Activated CD8-positive, alpha-beta memory T cell treated with anti-CD3 and anti-CD28 coated beads for 36 hours (primary cell): Measurements from ENCODE around the gene FCGBP. TPM values are rescaled to one million over a fixed set of nuclear protein-coding genes. Genes with fewer than 3 reads are reported as not detected.
"Not testable (repeated sequence)": the region's sequence is repeated elsewhere in the genome, so short reads cannot be mapped to it uniquely, and the experiment has no call there.

ENCODE experiments used
- CTCF ChIA-PET: fragments of 350-600 bp; sonication (Branson Sonifier 250); formaldehyde crosslinking; loops from one replicate; lab custom pipeline; 2021; ENCODE audit warnings: antibody characterized with exemption; lab: Charles Lee
- POLR2A ChIA-PET: fragments of 350-600 bp; sonication (Branson Sonifier 250); formaldehyde crosslinking; loops from one replicate; lab custom pipeline; 2021; ENCODE audit warnings: antibody characterized with exemption; lab: Charles Lee
- total RNA-seq, 2 experiments: library from RNA; stranded (reverse); gene quantifications; one replicate each; pipeline ENCODE4 v1.2.3, GENCODE V29; 2021

Gene FCGBP
- 1 to 10 TPM; 1.5 to 2.1 TPM for total RNA-seq

DNA sequence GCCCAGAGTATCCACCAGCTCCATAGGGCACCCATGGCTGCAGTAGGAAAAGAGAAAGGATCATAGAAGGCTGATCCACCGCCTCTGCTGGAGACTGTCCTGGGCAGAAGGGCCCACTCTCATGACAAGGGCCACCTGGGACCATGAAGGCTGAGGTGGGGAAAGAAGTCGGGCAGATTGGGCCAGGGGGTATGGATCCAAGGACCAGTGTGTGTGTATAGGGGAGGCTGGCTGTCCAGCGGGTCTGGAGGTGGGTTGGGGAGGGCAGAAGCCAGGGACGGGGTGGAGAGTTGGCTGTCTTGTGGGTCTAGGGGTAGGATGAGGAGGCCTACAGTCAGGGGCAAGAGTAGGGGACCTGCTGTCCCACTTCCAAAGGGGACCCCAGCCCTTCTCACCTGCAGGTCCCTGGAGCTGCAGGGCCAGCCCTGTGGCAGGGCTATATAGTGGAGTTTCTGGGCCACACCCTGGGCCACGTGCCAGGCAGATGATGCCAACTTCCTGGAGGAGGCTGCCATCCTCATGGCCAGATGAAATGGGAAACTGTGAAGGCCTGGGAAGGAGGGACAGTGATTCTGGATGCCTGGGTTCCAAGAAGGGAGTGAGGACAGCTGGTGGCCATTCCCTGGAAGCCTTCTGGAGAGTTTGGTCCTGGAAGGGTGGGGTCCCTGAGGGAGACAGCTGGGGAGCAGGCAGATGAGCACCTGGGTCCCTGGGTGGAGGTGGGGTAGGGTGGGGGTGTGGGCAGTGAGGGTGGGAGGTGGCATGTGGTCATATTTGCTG is at the start of gene FCGBP:
Gene FCGBP (minus strand): TSS at position 51 of the 780 bp plus-strand sequence.
- ChIA-PET CTCF (interaction anchor here (1.7 kb wide), 1 partner anchor 10 kb away, joined by 5 read pairs; no protein-coding TSS in a partner anchor), POLR2A (no interaction called here)

GRCh38 chr19:39983695-39984300 is 49.4 kb upstream of the FCGBP start:
- ChIA-PET CTCF (no interaction called here), POLR2A (no interaction called here)

- CTCF ChIA-PET = no interaction called here
- POLR2A ChIA-PET = no interaction called here
These were observed 48.4 kb upstream of the FCGBP start for GRCh38 chr19:39982883-39983282.

DNA sequence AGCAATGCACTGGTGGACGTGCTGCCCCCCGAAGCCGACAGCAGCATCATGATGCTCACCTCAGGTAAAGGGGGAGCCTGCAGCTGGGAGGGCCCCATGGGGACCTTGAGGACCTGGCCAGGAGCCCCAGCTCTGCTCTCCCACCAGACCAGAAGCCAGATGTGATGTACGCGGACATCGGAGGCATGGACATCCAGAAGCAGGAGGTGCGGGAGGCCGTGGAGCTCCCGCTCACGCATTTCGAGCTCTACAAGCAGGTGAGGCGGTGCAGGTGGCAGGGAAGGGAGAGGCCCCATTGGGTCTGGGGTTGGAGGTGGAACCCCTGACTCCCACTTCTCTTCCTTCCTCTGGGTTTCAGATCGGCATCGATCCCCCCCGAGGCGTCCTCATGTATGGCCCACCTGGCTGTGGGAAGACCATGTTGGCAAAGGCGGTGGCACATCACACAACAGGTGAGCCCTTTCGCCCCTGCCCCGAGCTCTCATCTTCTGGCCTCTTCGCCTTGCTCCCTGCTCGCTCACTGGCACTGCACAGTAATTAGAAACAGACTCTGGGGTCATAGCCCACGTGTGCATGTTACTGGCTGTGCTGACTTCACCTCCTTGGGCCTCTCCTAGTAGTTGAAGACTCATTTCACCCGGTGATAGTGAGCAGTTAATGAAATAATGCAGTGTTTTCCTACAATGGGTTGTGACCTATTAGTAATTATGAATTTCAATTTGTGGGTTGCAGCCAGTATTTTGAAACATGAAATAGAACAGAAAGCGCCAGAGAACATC is 40.1 kb upstream of the FCGBP start:
- ChIA-PET POLR2A (no interaction called here), CTCF (no interaction called here)

DNA sequence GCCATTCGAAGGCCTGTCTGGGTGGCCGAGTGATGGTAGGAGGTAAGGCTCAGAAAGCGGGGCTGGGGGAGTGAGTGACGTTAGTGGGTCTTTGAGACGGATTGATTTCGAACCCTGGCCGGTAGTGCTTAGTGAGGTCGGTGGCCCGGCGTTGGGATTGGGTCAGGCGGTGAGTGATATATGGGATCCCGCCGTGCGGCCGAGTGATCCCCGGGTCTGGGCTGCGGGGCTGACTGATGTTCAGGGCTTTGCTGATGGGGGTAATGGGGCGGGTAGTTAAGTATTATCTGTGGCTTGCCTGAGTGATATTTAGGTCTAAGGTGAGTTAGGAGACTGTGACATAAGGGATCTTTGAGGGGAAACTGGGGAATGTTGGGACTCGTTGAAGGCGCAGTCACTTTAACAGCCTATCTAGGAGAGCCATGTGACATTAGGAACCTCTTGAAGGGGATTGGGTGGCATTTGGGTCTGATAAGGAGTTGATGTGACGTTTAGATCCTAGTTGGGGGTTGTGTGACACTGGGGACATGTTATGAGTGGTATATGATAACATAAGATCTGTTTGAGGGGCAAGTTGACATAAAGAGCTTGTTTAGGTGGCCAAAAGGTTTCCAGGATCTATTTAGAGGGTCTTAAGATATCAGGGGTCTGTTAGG is 37.1 kb upstream of the FCGBP start:
- CTCF ChIA-PET = interaction anchor here (0.6 to 2.6 kb wide), 15 partner anchors 9 to 186 kb away, joined by 3 to 18 read pairs (median 4); partner anchors contain the start of gene FBL
- POLR2A ChIA-PET = interaction anchor here (1.0 to 2.5 kb wide), 7 partner anchors 25 to 180 kb away, joined by 3 to 28 read pairs (median 6); partner anchors contain the start of genes ZNF546 and ZNF780A

DNA sequence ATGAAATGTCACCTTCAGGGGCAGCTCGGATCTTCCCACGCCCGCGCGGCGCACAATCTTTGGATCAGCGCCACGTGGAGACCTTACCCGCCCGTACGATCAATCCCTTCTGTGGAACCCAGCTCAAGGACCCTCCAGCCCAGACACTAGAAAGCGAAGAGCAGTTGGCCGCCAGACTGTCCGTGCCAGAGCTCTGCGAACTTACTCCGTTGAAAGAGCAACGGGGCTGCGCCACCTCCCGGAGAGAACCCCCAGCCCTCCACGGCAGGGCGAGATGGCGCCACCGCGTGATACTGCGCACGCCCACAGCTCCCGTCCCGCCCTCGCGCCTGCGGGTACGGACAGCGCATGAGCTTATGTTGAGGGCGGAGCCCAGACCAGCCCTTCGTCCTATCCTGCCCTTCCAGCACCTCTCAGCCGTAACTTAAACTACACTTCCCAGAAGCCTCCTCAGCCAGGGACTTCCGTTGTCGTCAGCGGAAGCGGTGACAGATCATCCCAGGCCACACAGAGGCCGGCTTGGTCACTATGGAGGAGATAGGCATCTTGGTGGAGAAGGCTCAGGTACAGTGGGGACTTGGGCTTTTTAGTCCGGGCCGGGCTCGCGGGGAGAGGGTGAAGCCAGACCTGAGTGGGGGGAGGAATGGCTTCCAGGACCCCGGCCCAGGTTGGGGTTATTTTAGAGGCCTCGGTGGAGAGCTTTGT is 36.4 kb upstream of the FCGBP start, which contains the start of gene PSMC4:
Gene PSMC4 (plus strand): TSS at position 491 of the 705 bp plus-strand sequence. CDS start 38 bp downstream, at position 529.
- CTCF ChIA-PET = interaction anchor here (0.6 to 2.6 kb wide), 21 partner anchors 9 to 298 kb away, joined by 3 to 18 read pairs (median 4); partner anchors contain the start of genes FBL, ZNF546 and ZNF780B
- POLR2A ChIA-PET = interaction anchor here (1.0 to 2.5 kb wide), 12 partner anchors 8 to 179 kb away, joined by 3 to 28 read pairs (median 6); partner anchors contain the start of genes ZNF546 and ZNF780A

GRCh38 chr19:39970425-39970674 is 35.9 kb upstream of the FCGBP start:
- CTCF ChIA-PET = interaction anchor here (0.8 to 2.6 kb wide), 20 partner anchors 9 to 297 kb away, joined by 3 to 18 read pairs (median 4); partner anchors contain the start of genes FBL, ZNF546 and ZNF780B

DNA sequence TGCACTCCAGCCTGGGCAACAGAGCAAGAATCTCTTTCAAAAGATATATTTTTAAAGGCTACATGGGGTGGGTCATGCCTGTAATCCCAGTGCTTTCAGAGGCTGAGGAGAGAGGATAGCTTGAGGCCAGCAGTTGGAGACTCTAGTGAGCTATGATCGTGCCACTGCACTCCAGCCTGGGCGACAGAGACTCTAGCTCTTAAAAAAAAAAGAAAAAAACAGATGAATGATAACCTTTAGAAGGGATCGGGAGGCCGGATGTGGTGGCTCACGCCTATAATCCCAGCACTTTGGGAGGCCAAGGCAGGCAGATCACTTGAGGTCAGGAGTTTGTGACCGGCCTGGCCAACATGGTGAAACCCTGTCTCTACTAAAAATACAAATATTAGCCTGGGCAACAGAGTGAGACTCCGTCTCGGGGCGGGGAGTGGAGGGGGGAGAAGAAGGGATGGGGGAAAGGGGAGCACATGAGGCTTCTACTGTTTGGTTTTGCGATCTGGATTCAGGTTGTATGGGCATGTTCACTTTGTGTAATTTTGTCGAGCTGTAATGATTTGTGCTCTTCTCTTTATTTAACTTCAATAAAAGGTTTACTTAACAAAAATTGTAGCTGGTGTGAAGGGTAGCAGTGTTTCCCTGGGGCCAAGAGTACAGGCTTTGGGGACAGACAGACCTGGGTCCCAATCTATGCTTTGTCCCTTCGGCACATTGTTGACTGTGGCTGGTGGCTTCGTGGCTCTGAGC is 35.4 kb upstream of the FCGBP start:
- CTCF ChIA-PET = interaction anchor here (0.8 to 2.6 kb wide), 17 partner anchors 8 to 297 kb away, joined by 3 to 18 read pairs (median 5); partner anchors contain the start of genes FBL, ZNF546 and ZNF780B
- POLR2A ChIA-PET = interaction anchor here (1.0 to 2.5 kb wide), 12 partner anchors 9 to 178 kb away, joined by 3 to 28 read pairs (median 6); partner anchors contain the start of genes ZNF546 and ZNF780A

More at GRCh38 chr19:39970425-39970674, 35.9 kb upstream of the FCGBP start:
- POLR2A ChIA-PET = interaction anchor here (1.0 to 2.5 kb wide), 12 partner anchors 9 to 179 kb away, joined by 3 to 28 read pairs (median 6); partner anchors contain the start of genes ZNF546 and ZNF780A

DNA sequence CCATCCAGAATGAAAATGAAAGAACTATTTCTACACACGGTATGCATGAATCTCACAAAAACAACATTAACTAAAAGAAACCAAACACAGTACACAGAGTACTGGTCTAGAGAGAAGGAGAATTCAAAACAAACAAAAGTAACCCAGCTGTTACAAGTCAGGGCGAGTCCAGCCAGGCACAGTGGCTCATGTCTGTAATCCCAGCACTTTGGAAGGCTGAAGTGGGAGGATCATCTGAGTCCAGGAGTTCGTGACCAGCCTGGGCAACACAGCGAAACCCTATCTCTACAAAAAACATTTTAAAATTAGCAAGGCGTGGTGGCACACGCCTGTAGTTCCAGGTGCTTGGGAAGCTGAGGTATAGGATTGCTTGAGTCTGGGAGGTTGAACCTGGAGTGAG is 34.8 kb upstream of the FCGBP start:
- CTCF ChIA-PET = interaction anchor here (1.6 to 2.6 kb wide), 4 partner anchors 8 to 176 kb away, joined by 5 to 18 read pairs (median 8); partner anchors contain the start of gene FBL
- POLR2A ChIA-PET = interaction anchor here (2.0 to 2.5 kb wide), 3 partner anchors 27 to 121 kb away, joined by 5 to 28 read pairs (median 11); partner anchors contain the start of gene ZNF546

DNA sequence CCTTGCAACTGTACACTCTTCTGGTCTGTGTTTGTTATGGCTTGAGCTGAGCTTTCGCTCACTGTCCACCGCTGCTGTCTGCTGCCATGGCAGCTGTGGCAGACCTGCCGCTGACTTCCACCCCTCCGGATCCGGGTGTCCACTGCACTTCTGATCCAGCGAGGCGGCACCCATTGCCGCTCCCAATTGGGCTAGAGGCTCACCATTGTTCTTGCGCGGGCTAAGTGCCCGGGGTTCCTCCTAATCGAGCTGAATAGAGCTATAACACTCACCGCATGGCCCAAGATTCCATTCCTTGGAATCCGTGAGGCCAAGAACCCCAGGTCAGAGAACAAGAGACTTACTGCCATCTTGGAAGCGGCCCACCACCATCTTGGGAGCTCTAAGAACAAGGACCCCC is 34.4 kb upstream of the FCGBP start:
- ChIA-PET CTCF (interaction anchor here (1.6 to 2.6 kb wide), 2 partner anchors 17 to 123 kb away, joined by 5 to 18 read pairs; partner anchors contain the start of gene FBL), POLR2A (interaction anchor here (0.5 to 2.4 kb wide), 3 partner anchors 28 to 121 kb away, joined by 4 to 28 read pairs (median 5); partner anchors contain the start of gene ZNF546)

GRCh38 chr19:39967561-39967960 is 33.1 kb upstream of the FCGBP start:
- ChIA-PET POLR2A (no interaction called here), CTCF (no interaction called here)

DNA sequence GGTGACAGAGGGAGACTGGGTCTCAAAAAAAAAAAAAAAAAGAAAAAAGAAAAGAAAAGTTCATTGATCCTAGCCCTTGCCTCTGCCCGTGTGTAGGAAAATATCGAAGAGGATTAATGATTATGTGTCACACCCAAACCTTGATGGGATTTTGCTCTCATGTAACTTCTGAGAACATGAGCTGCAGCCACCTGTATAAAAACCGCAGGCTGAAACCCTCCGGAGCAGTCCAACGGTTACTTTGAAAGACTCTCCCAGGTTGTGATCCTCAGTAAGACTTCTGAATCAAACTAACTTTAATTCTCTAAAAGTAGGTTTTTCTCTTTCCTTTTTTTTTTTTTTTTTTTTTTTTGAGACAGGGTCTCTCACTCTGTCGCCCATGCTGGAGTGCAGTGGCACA is 32.2 kb upstream of the FCGBP start:
- ChIA-PET CTCF (interaction anchor here (0.7 to 1.3 kb wide), 2 partner anchors 15 to 27 kb away, joined by 4 read pairs; no protein-coding TSS in a partner anchor), POLR2A (interaction anchor here (0.7 kb wide), 1 partner anchor 120 kb away, joined by 3 read pairs; no protein-coding TSS in a partner anchor)

- CTCF ChIA-PET = no interaction called here
- POLR2A ChIA-PET = no interaction called here
These were observed 29.5 kb upstream of the FCGBP start for GRCh38 chr19:39963898-39964297.

- POLR2A ChIA-PET = not testable (repeated sequence)
These were observed 25.0 kb upstream of the FCGBP start for GRCh38 chr19:39959407-39959806.

DNA sequence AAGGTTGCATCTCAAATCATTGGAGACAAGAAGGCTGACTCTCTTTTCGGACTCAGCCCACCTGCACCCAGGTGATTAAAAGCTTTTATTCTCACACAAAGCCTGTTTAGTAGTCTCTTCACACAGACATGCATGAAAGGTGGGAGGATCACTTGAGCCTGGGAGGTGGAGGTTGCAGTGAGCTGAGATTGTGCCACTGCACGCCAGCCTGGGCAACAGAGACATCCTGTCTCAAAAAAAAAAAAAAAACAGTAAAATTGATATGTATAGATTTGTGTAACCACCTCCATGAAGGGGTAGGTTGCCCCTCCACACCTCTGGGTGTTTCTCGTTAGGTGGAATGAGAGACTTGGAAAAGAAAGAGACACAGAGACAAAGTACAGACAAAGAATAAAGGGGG is 24.5 kb upstream of the FCGBP start:
- POLR2A ChIA-PET = interaction anchor here (0.6 kb wide), 1 partner anchor 15 kb away, joined by 3 read pairs; no protein-coding TSS in a partner anchor
- CTCF ChIA-PET = not testable (repeated sequence)

More at GRCh38 chr19:39959407-39959806, 25.0 kb upstream of the FCGBP start:
- CTCF ChIA-PET = not testable (repeated sequence)

DNA sequence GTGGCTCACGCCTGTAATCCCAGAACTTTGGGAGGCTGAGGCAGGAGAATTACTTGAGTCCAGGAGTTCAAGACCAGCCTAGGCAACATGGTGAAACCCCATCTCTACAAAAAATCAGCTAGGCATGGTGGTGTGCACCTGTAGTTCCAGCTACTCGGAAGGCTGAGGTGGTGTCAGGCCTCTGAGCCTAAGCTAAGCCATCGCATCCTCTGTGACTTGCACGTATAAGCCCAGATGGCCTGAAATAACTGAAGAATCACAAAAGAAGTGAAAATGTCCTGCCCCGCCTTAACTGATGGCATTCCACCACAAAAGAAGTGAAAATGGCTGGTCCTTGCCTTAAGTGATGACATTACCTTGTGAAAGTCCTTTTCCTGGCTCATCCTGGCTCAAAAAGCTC is 23.5 kb upstream of the FCGBP start:
- CTCF ChIA-PET, POLR2A ChIA-PET: not testable (repeated sequence)
